Measurements from ENCODE around the gene KCNK10.

- TF ChIP-seq POLR2AphosphoS5 (IDR thresholded peaks at IDR 0.05) (no peak), EP300 (IDR thresholded peaks at IDR 0.05) (no peak)
These were observed 29.6 kb upstream of the KCNK10 start for GRCh38 chr14:88352698-88353097.
